ENCODE measurements around the gene B4GALT6. TPM values are rescaled to one million over a fixed set of nuclear protein-coding genes. Genes with fewer than 3 reads are reported as not detected.
A peak's percentile ranks its signal among the peaks of the same experiment; 100 is the strongest.

The B4GALT6 gene
- total and polyA plus RNA-seq, 2 of the 8 experiments (the other 6 are each of a cell fraction or from before 2014, with no cell fraction given), result 6.3 to 41.5 TPM

DNA sequence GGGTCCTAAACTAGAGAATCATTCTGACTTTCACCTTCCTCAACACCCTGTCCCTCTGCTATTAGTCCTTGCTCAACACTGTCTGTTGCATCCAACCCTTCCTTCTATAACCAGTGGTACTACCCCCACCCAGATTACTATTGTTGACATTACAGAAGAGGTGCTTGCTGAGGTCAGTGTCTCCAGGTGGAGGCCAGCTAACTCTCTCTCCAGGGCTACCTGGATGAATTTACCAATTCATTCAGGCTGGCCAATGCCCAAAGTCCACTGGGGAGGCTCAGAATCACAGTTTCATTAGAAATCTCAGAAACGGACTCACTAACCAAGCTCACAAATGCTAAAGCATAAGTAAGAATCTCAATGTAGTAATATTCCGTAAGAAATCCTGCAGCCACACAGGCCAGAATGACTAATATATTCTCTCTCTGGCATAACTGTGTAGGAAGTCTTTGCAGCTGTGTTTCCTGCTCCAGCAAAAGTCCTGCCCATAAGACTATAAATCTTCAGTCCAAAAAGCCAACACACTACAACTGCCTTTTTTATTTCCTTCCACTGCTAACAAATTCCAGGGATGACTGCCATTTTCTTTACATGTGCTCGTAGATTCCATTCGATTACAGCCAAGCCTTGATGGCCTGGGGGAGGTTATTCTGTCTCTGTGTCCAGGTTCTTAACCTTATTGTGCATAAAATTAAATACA is 102.7 kb downstream of the B4GALT6 start:
- H4K5ac ChIP-seq (ENCODE audit: insufficient read length, low read depth, low read length), result no peak overlapping the region
- no peak overlapping the region for H3K18ac ChIP-seq (ENCODE audit: extremely low read depth, low read length)
- 87% methylated on average over 4 of the region's 4 CpGs; no CpG with 5 or more reads in 1 of the 2 experiments for WGBS, 2 experiments (ENCODE audit: extremely low coverage in 1 of 2, insufficient coverage in 1 of 2, insufficient read length in 1 of 2, insufficient replicate concordance in 2 of 2, low coverage in 1 of 2, low lambda C conversion rate in 2 of 2, missing lambda C conversion rate in 1 of 2)
- H3K4ac ChIP-seq (replicated peaks; ENCODE audit: insufficient read length, low read depth, low read length), result no peak overlapping the region
- H2AK5ac ChIP-seq (ENCODE audit: low read depth, low read length), result no peak overlapping the region
- ChIA-PET CTCF (ENCODE audit: partially characterized antibody) (no interaction called here), POLR2A (ENCODE audit: partially characterized antibody) (no interaction called here)
- H3K9me3 ChIP-seq (ENCODE audit: insufficient read depth in 2 of 2, low read depth in 1 of 2, low read length in 1 of 2), result no peaks in the 10 kb centered on the region
- no peak overlapping the region for H3K4me3 ChIP-seq (ENCODE audit: extremely low read depth in 1 of 4, insufficient read depth in 2 of 4, low read depth in 3 of 4, low read length in 4 of 4)
- H3K27me3 ChIP-seq (replicated peaks in 1 of 4; ENCODE audit: control insufficient read depth in 3 of 4, extremely low read depth in 1 of 4, insufficient read depth in 3 of 4, low read length in 3 of 4), result peaks cover 0 to 1% (median 0%) of the 10 kb centered on the region in 4 experiments; a peak in 1 of 7 replicates
- DNase-seq (ENCODE audit: low read depth in 1 of 2, low spot score in 2 of 2) (no peak), FAIRE-seq (no peak)
- no peaks in the 10 kb centered on the region for H3K4me1 ChIP-seq (replicated peaks in 1 of 4; ENCODE audit: control insufficient read depth in 3 of 4, insufficient read depth in 4 of 4, low read length in 3 of 4)
- no peak overlapping the region for H2BK12ac ChIP-seq (ENCODE audit: low read depth, low read length)
- no peak overlapping the region for H3K56ac ChIP-seq (replicated peaks; ENCODE audit: insufficient read length, low read depth, low read length)
- no peak overlapping the region for H3K4me2 ChIP-seq (ENCODE audit: insufficient read depth in 1 of 2, low read depth in 2 of 2, low read length in 2 of 2)
- 0 out of 2 replicates have a peak overlapping the region, but pooled peaks have one; percentile 10 for H2AFZ ChIP-seq (ENCODE audit: low read length)
- H4K91ac ChIP-seq (replicated peaks; ENCODE audit: insufficient read length, low read length), result no peak overlapping the region
- H3K36me3 ChIP-seq (ENCODE audit: control insufficient read depth in 2 of 4, insufficient read depth in 4 of 4, low read length in 3 of 4), result no peaks in the 10 kb centered on the region
- no peak overlapping the region for H3K23ac ChIP-seq (ENCODE audit: insufficient read length)
- H2BK120ac ChIP-seq (replicated peaks; ENCODE audit: low read depth, low read length), result no peak overlapping the region
- H3K23me2 ChIP-seq (ENCODE audit: low read depth, low read length), result no peaks in the 10 kb centered on the region
- no peak overlapping the region for H2BK5ac ChIP-seq (ENCODE audit: low read depth, low read length)
- H3K79me2 ChIP-seq (ENCODE audit: control insufficient read depth in 1 of 2, insufficient read depth in 2 of 2, low read length in 2 of 2), result no peaks in the 10 kb centered on the region
- H2BK20ac ChIP-seq (ENCODE audit: low read length), result no peak overlapping the region
- no peak overlapping the region for H3K27ac ChIP-seq (ENCODE audit: low read depth, low read length)
- H3K14ac ChIP-seq (ENCODE audit: insufficient read length), result no peak overlapping the region
- no peaks in the 10 kb centered on the region for H4K20me1 ChIP-seq (replicated peaks in 1 of 2; ENCODE audit: control insufficient read depth in 1 of 2, insufficient read depth in 2 of 2, low read length in 2 of 2)
- no peak overlapping the region for H4K8ac ChIP-seq (ENCODE audit: extremely low read depth, insufficient read depth, low read length)
- H2BK15ac ChIP-seq (ENCODE audit: low read length), result no peak overlapping the region
- H3K79me1 ChIP-seq (ENCODE audit: low read depth, low read length), result no peaks in the 10 kb centered on the region
- H3K9ac ChIP-seq (replicated peaks in 1 of 4; ENCODE audit: extremely low read depth in 1 of 4, low read depth in 3 of 4, low read length in 3 of 4), result no peak overlapping the region
- TF ChIP-seq RBBP5 (IDR thresholded peaks at IDR 0.05; ENCODE audit: borderline replicate concordance, low read depth, low read length), result no peak
- no peak for TF ChIP-seq BACH1 (IDR thresholded peaks at IDR 0.05; ENCODE audit: low read length)
- no peak for TF ChIP-seq CBX5 (IDR thresholded peaks at IDR 0.05; ENCODE audit: low read depth, low read length)

All from H1 (cell line).